GM12892 (cell line): Measurements from ENCODE around the gene FAM111B.

Experiments
- POLR2A ChIP-seq: IDR thresholded peaks from 2 replicates; pipeline ENCODE4 v1.6.1; 2011; ENCODE audit warnings: low read depth, low read length, control low read depth
- POLR2AphosphoS5 ChIP-seq: IDR thresholded peaks from 2 replicates; pipeline ENCODE4 v1.6.1; 2011; ENCODE audit warnings: low read depth, low read length, control low read depth
- TAF1 ChIP-seq: IDR thresholded peaks from 2 replicates; pipeline ENCODE4 v1.6.1; 2011; ENCODE audit warnings: low read depth, mild to moderate bottlenecking, control low read depth, low read length, borderline replicate concordance

GRCh38 chr11:59119826-59120225 is 12.8 kb downstream of the FAM111B start:
- no peak for TF ChIP-seq POLR2A
- TF ChIP-seq POLR2AphosphoS5, result no peak
- no peak for TF ChIP-seq TAF1
